Measurements from ENCODE around the gene LAGE3. TPM values are rescaled to one million over a fixed set of nuclear protein-coding genes. Genes with fewer than 3 reads are reported as not detected.

The LAGE3 gene
- total and polyA plus RNA-seq, 3 donors from 2014 or later = 12.4 to 30.9 (median 29.1) TPM

DNA sequence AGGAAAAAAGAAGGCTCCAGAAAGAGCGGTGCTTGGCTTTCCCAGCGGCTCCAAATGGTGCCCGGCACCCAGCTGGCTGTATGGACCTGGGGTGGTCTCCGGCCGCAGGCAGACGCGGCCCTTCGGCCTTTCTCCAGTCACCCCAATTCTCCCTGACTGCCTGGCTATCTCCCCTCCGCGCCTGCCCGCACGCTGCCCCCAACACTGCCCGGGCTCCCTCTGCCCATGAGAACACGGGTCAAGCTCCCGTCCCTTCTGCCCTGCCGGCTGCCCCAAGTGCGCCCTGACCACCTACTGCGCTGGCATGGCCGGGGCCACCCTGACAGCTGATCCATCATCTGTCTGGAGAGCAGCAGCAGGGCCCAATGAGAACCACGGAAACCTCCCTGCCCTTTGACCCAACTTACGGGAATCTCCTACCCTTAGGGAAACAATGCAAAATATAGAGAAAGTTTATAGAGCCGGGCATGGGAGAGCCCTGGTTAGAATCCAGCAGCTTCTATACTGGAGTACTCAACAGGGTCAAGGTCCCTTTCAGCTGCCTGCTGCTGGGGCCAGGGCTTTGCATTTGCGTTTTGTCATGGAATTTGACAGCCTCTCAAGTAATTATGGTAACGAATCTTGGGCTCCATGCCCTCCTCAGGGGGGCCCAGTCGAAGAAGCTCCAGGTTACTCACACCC lies 38.2 kb upstream of the LAGE3 start:
- intact Hi-C loops (cut with DNase I; ENCODE audit: low total_unique reads) = no loop called here
- H3K4me3 ChIP-seq = peak overlapping the region; percentile 40 to 77

DNA sequence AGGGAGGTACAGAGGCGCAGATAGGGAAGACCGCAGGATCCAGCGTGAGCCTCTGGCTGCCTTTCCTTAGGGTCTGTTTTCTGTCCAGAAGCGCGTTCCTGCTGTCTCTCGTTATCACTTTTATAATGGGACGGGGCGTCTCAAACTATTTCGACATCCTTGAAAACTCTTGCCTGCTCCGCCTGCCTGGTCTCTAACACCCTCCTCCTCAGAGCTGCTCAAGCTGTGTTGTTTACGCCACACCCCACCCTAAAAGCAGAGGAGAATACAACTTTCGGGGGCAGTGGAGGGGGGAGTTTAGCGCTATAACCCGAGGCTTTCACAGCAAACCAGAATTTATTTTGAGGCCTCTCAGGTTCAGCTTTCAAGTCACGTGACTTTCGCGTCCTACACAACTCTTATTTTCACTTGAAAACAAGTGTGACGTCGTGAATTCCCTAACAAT lies 37.6 kb upstream of the LAGE3 start:
- no peaks in the 10 kb centered on the region for H3K9me3 ChIP-seq
- H3K4me1 ChIP-seq = peaks cover 12% of the 10 kb centered on the region
- no peaks in the 10 kb centered on the region for H3K36me3 ChIP-seq (ENCODE audit: low read depth, missing control alignments)
- TF ChIP-seq POLR2A (IDR thresholded peaks at IDR 0.05) = no peak
- TF ChIP-seq, protein P1, sequence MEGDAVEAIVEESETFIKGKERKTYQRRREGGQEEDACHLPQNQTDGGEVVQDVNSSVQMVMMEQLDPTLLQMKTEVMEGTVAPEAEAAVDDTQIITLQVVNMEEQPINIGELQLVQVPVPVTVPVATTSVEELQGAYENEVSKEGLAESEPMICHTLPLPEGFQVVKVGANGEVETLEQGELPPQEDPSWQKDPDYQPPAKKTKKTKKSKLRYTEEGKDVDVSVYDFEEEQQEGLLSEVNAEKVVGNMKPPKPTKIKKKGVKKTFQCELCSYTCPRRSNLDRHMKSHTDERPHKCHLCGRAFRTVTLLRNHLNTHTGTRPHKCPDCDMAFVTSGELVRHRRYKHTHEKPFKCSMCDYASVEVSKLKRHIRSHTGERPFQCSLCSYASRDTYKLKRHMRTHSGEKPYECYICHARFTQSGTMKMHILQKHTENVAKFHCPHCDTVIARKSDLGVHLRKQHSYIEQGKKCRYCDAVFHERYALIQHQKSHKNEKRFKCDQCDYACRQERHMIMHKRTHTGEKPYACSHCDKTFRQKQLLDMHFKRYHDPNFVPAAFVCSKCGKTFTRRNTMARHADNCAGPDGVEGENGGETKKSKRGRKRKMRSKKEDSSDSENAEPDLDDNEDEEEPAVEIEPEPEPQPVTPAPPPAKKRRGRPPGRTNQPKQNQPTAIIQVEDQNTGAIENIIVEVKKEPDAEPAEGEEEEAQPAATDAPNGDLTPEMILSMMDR (IDR thresholded peaks at IDR 0.05) = no peak
- DNase-seq = peak; percentile 68
- H3K27ac ChIP-seq = peak overlapping the region; percentile 89 to 92
- H3K27me3 ChIP-seq = no peaks in the 10 kb centered on the region
- peak overlapping the region; percentile 40 to 77 for H3K4me3 ChIP-seq
- WGBS, 2 donors = 1 to 4% methylated on average over 14 to 19 of the region's 19 CpGs
- intact Hi-C loops (cut with DNase I; ENCODE audit: low total_unique reads) = no loop called here

More for the DNA sequence above, 38.2 kb upstream of the LAGE3 start:
- 6 to 17% methylated on average over 3 to 14 of the region's 25 CpGs for WGBS, 2 donors
- no peaks in the 10 kb centered on the region for H3K9me3 ChIP-seq
- TF ChIP-seq, protein P1 (IDR thresholded peaks at IDR 0.05) = no peak
- TF ChIP-seq POLR2A (IDR thresholded peaks at IDR 0.05) = no peak
- no peaks in the 10 kb centered on the region for H3K36me3 ChIP-seq (ENCODE audit: low read depth, missing control alignments)
- peak; percentile 20 for DNase-seq
- no peaks in the 10 kb centered on the region for H3K27me3 ChIP-seq
- H3K27ac ChIP-seq = peak overlapping the region; percentile 89 to 92
- peaks cover 12% of the 10 kb centered on the region for H3K4me1 ChIP-seq

DNA sequence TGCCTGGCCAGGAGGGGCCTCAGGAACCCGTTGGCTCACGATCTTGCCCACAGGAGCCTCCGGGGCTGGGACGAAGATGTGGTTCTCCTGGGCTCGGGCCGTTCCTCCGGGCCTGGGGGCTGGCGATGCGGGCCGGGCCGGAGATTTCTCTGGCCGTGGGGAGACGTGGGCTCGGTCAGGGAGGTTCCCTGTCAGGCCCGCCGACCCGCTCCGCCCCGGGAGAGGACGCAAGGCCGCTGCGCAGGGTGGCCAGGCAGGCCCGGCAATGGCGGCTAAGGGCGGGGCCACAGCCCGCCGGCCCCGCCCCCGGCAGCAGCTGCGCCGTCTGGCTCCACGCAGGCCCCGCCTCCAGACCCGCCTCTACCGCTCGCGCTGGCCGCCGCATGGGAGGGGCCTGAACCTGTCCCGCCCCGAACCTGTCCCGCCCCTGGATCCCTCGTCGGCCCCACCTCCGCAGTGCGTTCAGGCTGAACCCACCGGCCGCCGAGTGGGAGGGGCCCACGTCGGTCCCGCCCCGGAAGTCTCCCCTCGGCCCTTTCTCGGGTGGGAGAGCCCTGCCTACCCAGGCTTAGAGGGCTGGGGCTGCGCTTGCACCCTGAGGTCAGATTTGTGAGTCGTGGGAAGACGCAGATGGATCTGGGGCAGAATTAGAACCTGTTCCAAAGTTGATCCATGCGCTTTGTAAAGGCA lies 37.0 kb upstream of the LAGE3 start, which contains the start of gene FAM3A:
FAM3A (minus strand) TSS at position 267 of the 690 bp plus-strand sequence. CDS start 460 bp downstream, outside the sequence.
- H3K27me3 ChIP-seq = no peaks in the 10 kb centered on the region
- peak; percentile 94 for DNase-seq
- 0% methylated on average over 26 of the region's 59 CpGs; no CpG with 5 or more reads in 1 of the 2 donors for WGBS, 2 donors
- intact Hi-C loops (cut with DNase I; ENCODE audit: low total_unique reads) = no loop called here
- no peaks in the 10 kb centered on the region for H3K36me3 ChIP-seq (ENCODE audit: low read depth, missing control alignments)
- TF ChIP-seq POLR2A (IDR thresholded peaks at IDR 0.05) = peak; percentile 50
- TF ChIP-seq, protein P1 (IDR thresholded peaks at IDR 0.05) = no peak
- peaks cover 12% of the 10 kb centered on the region for H3K4me1 ChIP-seq
- H3K27ac ChIP-seq = peak within 1 kb of the TSS; percentile 89 to 92
- no peaks in the 10 kb centered on the region for H3K9me3 ChIP-seq
- H3K4me3 ChIP-seq = peak within 1 kb of the TSS; percentile 65 to 77

DNA sequence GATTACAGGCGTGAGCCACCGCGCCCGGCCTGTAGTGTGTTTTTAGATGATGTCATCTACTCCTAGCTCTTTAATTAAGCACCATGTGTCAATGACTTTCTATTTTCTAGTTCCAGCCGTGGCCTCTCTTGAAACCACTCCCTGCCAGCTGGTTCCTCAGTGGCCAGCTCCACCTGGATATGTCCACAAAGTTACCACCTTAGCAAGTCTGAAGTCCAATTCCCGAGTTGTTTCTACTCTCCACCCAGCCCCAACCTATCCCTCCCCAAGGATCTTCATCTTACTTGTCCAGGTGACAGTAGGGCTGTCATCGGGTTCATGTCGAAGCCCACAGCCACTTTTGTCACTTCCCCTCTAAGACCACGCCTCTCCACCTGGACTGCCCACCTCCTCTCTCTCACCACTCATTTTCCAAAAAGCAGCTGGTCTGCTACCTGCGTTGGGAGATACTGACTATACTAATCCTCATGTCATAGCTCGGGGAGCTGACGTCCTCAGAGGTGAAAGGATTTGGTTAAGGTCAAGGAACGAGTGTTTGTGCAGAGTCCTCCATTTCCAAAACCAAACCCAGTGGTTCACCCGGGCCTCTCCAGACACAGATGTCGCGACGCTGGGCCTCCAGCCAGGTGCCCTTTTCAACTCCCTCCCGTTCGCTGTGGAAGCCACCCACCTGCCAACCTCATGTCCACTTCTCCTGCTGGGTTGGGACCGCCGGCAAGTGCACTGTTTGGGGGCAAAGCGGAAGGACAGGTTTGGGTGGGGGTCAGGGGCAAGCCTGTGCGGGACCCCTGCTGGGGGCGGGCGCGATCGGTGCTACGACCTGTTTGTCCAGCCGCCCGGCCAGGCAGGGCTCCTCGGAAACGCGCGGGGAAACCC lies 36.2 kb upstream of the LAGE3 start:
- DNase-seq = no peak
- TF ChIP-seq, protein P1 (IDR thresholded peaks at IDR 0.05) = no peak
- TF ChIP-seq POLR2A (IDR thresholded peaks at IDR 0.05) = no peak
- WGBS, 2 donors = 15 to 28% methylated on average over 13 to 34 of the region's 34 CpGs
- intact Hi-C loops (cut with DNase I; ENCODE audit: low total_unique reads) = no loop called here
- no peaks in the 10 kb centered on the region for H3K36me3 ChIP-seq (ENCODE audit: low read depth, missing control alignments)
- peak overlapping the region; percentile 65 to 77 for H3K4me3 ChIP-seq
- peaks cover 12% of the 10 kb centered on the region for H3K4me1 ChIP-seq
- H3K9me3 ChIP-seq = no peaks in the 10 kb centered on the region
- no peaks in the 10 kb centered on the region for H3K27me3 ChIP-seq
- H3K27ac ChIP-seq = peak overlapping the region; percentile 89 to 92
